Upper lobe of left lung (tissue), 4 donors: ENCODE results near the gene EMD.

Source experiments
- CTCF ChIP-seq, 6 experiments: fragments of 450-650 bp in 4 of 6; fragments of 200-600 bp in 2 of 6; sonication (generic) in 2 of 6; IDR thresholded peaks; one replicate each; pipeline ENCODE4 v1.5.1; 2016 to 2019; ENCODE audit warnings: antibody characterized with exemption in 6 of 6
- EP300 ChIP-seq, 4 donors: sonication (generic); formaldehyde crosslinking; IDR thresholded peaks; one replicate each; pipeline ENCODE4 v1.5.1; 2017; ENCODE audit warnings: antibody characterized with exemption in 4 of 4, control low read depth in 2 of 4
- POLR2A ChIP-seq, 4 donors: fragments of 450-650 bp; IDR thresholded peaks; one replicate each; pipeline ENCODE4 v1.5.1; 2016 to 2017; ENCODE audit warnings: antibody characterized with exemption in 4 of 4, mild to moderate bottlenecking in 2 of 4
- POLR2AphosphoS5 ChIP-seq, 2 donors: sonication (generic); formaldehyde crosslinking; IDR thresholded peaks; one replicate each; pipeline ENCODE4 v1.5.1; 2017; ENCODE audit warnings: antibody characterized with exemption in 2 of 2

GRCh38 chrX:154355094-154355775, 23.9 kb upstream of the EMD start:
- TF ChIP-seq POLR2A (IDR thresholded peaks at IDR 0.05), result peak in 1 of 4 donors; percentile 52
- no peak for TF ChIP-seq CTCF (IDR thresholded peaks at IDR 0.05)
- TF ChIP-seq POLR2AphosphoS5 (IDR thresholded peaks at IDR 0.05), result peak; percentile 18 to 44
- TF ChIP-seq EP300 (IDR thresholded peaks at IDR 0.05), result peak in 1 of 4 donors; percentile 52
